GM13977 (cell line): ENCODE results near the gene FARS2.
A peak's percentile ranks its signal among the peaks of the same experiment; 100 is the strongest.

Experiments used
- DNase-seq: peaks from one replicate; pipeline ENCODE4 v3.0.0; 2012; ENCODE audit warnings: low spot score
- in situ Hi-C: fragments of 300-500 bp; cut with MboI; formaldehyde crosslinking; loops from one replicate; pipeline ENCODE4 v1.12.0; 2022; ENCODE audit warnings: low sequenced_read_pairs, low pct_unique_long_range_greater_than_20kb, mixed read lengths, inconsistent platforms; ENCODE audit not compliant: unreplicated experiment
- TF ChIP-seq, protein P1 (sequence below): IDR thresholded peaks from 2 replicates; pipeline ENCODE4 v1.5.1; 2012; ENCODE audit warnings: mild to moderate bottlenecking, control low read depth; ENCODE audit not compliant: insufficient read depth; ENCODE audit errors: extremely low read depth, missing control alignments

The FARS2 gene

DNA sequence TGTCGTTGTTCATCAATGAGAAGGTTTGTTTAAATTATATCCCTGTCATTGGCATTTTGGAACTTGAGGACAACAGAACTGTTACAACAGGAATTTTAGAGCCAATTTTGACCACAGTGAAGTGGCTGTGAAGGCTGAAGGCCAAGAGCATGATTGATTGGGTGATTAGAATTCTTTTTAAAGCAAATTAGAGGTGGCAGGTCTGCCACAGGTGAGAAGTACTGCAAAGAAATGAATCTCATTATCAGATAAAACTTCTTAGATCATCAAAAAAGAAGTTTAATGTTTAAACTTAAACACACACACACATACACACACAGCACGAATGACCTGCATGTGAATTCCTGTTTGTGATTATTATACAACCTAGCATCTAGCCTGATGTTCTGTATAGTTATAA lies 32.4 kb downstream of the FARS2 start:
- TF ChIP-seq, protein P1, sequence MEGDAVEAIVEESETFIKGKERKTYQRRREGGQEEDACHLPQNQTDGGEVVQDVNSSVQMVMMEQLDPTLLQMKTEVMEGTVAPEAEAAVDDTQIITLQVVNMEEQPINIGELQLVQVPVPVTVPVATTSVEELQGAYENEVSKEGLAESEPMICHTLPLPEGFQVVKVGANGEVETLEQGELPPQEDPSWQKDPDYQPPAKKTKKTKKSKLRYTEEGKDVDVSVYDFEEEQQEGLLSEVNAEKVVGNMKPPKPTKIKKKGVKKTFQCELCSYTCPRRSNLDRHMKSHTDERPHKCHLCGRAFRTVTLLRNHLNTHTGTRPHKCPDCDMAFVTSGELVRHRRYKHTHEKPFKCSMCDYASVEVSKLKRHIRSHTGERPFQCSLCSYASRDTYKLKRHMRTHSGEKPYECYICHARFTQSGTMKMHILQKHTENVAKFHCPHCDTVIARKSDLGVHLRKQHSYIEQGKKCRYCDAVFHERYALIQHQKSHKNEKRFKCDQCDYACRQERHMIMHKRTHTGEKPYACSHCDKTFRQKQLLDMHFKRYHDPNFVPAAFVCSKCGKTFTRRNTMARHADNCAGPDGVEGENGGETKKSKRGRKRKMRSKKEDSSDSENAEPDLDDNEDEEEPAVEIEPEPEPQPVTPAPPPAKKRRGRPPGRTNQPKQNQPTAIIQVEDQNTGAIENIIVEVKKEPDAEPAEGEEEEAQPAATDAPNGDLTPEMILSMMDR, result no peak
- no peak for DNase-seq
- in situ Hi-C loops, result no loop called here

DNA sequence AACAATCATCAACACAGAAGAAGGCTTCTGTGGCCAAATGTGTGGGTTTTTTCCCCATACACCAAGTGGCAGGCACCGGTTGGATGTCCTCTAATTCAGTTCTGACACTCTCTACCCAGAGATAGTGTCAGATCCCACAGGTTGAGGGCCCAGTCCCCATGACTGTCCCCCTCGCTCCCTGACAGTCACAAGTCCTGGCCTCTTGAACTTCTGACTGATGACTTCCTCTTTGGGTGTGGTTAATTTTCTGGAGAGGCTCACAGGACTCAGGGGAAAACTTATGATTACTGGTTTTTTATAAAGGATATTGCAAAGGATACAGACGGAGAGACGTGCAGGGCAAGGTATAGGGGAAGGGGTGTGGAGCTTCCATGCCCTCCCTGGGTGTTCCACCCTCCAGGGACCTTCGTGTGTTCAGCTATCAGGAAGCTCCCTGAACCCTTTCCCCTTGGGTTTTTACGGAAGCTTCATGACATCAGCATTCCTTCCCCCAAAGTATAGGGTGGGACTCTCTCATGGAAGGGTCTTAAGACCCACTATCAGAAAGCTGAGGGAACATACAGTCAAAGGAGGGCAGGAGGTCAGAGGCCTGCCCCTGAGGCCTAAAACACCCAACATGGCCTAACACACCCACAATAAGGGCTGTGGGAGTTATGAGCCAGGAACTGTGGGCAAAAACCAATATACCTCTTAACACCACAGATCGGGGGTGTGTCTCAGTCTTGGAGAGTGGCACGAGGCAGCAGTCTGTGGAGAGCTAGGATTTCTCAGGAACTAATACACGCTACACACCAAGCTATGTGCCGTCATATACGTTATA lies 33.3 kb downstream of the FARS2 start:
- TF ChIP-seq, protein P1, result no peak
- in situ Hi-C loops, result no loop called here
- no peak for DNase-seq

DNA sequence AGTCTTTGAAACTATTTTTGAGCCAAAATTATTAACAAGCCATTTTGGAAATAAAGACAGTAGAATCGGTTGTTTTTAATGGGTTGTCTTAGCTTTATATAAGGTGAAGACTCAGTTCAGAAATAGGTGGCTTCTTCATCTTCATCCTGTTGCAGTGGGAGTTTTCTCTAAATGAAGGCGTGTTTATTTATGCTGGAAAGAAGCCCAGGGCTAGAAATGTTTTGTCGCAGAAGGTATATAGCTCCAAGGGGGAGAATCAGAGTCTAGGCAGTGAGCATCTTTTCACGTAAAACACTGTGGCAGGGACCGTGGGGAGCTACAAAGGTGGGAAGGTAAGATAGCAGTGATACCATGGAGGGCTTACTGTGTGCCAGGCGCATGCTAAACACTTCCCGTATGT lies 34.3 kb downstream of the FARS2 start:
- in situ Hi-C loops, result no loop called here
- TF ChIP-seq, protein P1, result no peak

DNA sequence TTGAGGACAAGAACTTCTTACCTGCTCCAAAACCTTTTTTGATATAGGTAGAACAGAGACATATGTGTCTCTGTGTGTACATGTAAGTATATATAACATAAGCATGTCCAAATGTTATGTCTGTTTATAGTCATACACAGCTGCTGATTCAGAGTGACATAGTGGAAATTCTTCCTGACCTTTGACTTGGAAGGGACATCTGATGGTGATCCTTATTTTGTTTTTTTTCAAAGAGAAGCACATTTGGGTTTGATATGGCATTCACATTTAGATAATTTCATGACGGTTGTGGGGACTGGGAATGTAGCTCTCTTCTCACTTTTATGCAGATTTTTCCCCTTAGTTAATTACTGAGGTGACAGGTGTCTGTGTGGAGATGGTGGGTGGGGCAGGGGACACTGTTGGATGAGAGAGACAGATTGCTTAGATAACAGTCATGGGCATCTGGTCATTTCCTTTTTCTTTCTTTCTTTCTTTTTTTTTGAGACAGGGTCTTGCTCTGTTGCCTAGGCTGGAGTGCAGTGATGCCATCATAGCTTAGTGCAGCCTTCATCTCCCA lies 39.0 kb downstream of the FARS2 start:
- in situ Hi-C loops, result no loop called here

More for the DNA sequence above, 34.3 kb downstream of the FARS2 start:
- no peak for DNase-seq

DNA sequence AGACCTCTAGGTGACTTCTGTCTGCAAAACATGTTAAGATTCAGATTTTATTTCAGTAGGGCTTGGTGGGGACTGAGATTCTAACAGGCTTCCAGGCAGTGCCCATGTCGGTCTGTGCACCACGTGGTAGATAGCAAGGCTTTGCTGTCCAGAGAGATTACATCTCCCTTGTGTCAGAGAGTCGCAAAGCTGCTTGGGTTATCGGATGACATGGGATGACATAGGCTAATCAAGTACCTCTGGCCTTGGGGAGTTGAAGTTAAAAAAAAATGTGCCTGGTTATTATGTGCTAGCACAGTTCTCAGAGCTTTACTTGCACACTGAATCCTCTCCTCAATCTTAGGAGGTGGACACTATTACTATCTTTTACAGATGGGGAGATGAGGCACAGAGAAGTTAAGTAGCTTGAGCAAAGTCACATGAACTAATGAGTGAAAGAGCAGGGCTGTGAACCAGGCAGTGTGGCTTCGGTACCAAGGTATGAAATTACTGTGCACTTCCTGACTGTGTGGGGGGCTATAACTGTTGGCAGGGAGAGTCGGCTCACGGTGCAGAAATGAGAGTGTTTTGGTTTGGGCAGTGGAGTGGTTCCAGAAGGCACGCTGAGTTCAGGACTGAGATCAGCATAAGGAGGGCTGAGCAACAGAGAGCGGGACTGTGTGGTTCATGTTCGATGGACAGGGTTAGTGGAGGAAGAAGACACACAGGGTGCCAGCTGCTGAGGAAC lies 41.1 kb downstream of the FARS2 start:
- TF ChIP-seq, protein P1, result peak; percentile 6
- DNase-seq, result peak; percentile 48
- in situ Hi-C loops, result no loop called here

More for the DNA sequence above, 39.0 kb downstream of the FARS2 start:
- no peak for DNase-seq
- TF ChIP-seq, protein P1, result no peak

DNA sequence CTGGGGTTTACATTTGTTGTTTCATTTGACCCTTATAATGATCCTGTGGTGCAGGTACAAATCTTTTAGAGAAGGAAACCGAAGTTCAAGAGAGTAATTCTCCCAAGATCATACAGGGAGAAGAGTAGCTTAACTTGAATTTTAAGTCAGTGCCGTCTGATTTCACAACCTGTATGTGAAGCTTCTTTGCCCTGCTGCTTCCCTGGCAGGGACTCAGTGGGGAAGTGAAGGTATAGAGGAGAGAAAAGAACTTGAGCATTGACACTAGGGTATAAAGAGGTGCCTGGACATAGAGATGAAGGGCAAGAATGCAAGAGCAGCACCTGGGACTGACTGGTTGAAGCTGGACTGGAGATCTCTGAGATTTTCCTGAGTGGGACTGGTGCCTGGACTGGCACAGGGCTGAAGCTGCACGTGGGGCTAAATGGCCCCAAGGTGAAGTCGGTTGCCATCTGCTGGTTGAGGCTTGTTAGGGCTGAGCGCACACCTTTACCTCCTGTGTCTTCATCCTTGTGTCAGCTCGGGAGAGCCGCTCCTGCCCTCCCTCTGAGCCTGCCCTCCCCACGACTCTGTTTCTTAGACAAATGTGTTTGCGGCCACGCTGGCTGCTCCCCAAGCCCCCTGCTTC lies 41.8 kb downstream of the FARS2 start:
- DNase-seq, result peak; percentile 48
- in situ Hi-C loops, result no loop called here
- TF ChIP-seq, protein P1, result peak; percentile 82
